Neural cell (in vitro differentiated cells): ENCODE measurements around the gene ZSWIM6. TPM values are rescaled to one million over a fixed set of nuclear protein-coding genes. Genes with fewer than 3 reads are reported as not detected.

ENCODE experiments used
- H2AFZ ChIP-seq: fragments of 200-600, 300-800 bp; sonication (generic), shearing (Covaris generic); 2 replicates; pipeline ENCODE4 v1.6.0; 2014; ENCODE audit warnings: low read depth, mild to moderate bottlenecking, antibody characterized with exemption, low read length, moderate library complexity
- H3F3A ChIP-seq: fragments of 200-600 bp; shearing (Covaris generic); 2 replicates; pipeline ENCODE4 v1.6.1; 2016; ENCODE audit warnings: mild to moderate bottlenecking, moderate library complexity, mixed read lengths, antibody characterized with exemption, low read length; ENCODE audit not compliant: insufficient read depth, poor library complexity, severe bottlenecking
- H3K27ac ChIP-seq: fragments of 200-600, 300-800 bp; sonication (generic), shearing (Covaris generic); 2 replicates; pipeline ENCODE4 v1.5.1; 2014; ENCODE audit warnings: mild to moderate bottlenecking, low read length, moderate library complexity
- H3K27me3 ChIP-seq: fragments of 300-800, 200-600 bp; sonication (generic), shearing (Covaris generic); 2 replicates; pipeline ENCODE4 v1.6.0; 2014; ENCODE audit warnings: mild to moderate bottlenecking, low read depth, low read length, moderate library complexity; ENCODE audit not compliant: insufficient read depth
- H3K36me3 ChIP-seq: fragments of 300-800, 200-600 bp; sonication (generic), shearing (Covaris generic); 2 replicates; pipeline ENCODE4 v1.5.1; 2014; ENCODE audit warnings: mild to moderate bottlenecking, antibody characterized with exemption, low read length, moderate library complexity; ENCODE audit not compliant: insufficient read depth
- H3K4me2 ChIP-seq: fragments of 300-800, 200-600 bp; sonication (generic), shearing (Covaris generic); 2 replicates; pipeline ENCODE4 v1.6.0; 2014; ENCODE audit warnings: mild to moderate bottlenecking, low read length
- H3K4me3 ChIP-seq: fragments of 300-800, 200-600 bp; sonication (generic), shearing (Covaris generic); 2 replicates; pipeline ENCODE4 v1.5.1; 2014; ENCODE audit warnings: mild to moderate bottlenecking, low read length, moderate library complexity
- H3K79me2 ChIP-seq: fragments of 200-600 bp; shearing (Covaris generic); replicated peaks from 2 replicates; pipeline ENCODE4 v1.6.0; 2014; ENCODE audit warnings: mild to moderate bottlenecking, low read length, moderate library complexity; ENCODE audit not compliant: insufficient read depth
- H3K9ac ChIP-seq: fragments of 300-800, 200-600 bp; sonication (generic), shearing (Covaris generic); 2 replicates; pipeline ENCODE4 v1.6.1; 2016; ENCODE audit warnings: mild to moderate bottlenecking, low read length, mixed read lengths
- H3K9me2 ChIP-seq: fragments of 200-600 bp; shearing (Covaris generic); 2 replicates; pipeline ENCODE4 v1.6.1; 2016; ENCODE audit warnings: mild to moderate bottlenecking, low read length, mixed read lengths; ENCODE audit not compliant: insufficient read depth
- H3K9me3 ChIP-seq: fragments of 200-600, 300-800 bp; sonication (generic), shearing (Covaris generic); 2 replicates; pipeline ENCODE4 v1.6.1; 2016; ENCODE audit warnings: mild to moderate bottlenecking, mixed run types, low read length, moderate library complexity, mixed read lengths
- H4K20me1 ChIP-seq: fragments of 200-600 bp; shearing (Covaris generic); 2 replicates; pipeline ENCODE4 v1.6.1; 2016; ENCODE audit warnings: mild to moderate bottlenecking, mixed run types; ENCODE audit not compliant: insufficient read depth
- EP300 ChIP-seq: fragments of 450-650 bp; conservative IDR thresholded peaks from 2 replicates; pipeline ENCODE4 v1.6.1; 2014; ENCODE audit warnings: antibody characterized with exemption, mild to moderate bottlenecking, moderate library complexity; ENCODE audit not compliant: poor library complexity, severe bottlenecking
- EZH2 ChIP-seq: fragments of 200-600, 300-800 bp; shearing (Covaris generic), sonication (generic); IDR thresholded peaks from 2 replicates; pipeline ENCODE4 v1.6.1; 2014; ENCODE audit warnings: antibody characterized with exemption, low read length, borderline replicate concordance, mild to moderate bottlenecking; ENCODE audit not compliant: insufficient read depth, poor library complexity, severe bottlenecking
- MXI1 ChIP-seq: fragments of 450-650 bp; conservative IDR thresholded peaks from 2 replicates; pipeline ENCODE4 v1.6.1; 2014; ENCODE audit warnings: antibody characterized with exemption, mild to moderate bottlenecking; ENCODE audit not compliant: poor library complexity, severe bottlenecking
- POLR2AphosphoS5 ChIP-seq: IDR thresholded peaks from 2 replicates; pipeline ENCODE4 v1.6.1; 2012
- RAD21 ChIP-seq: fragments of 450-650 bp; conservative IDR thresholded peaks from 2 replicates; pipeline ENCODE4 v1.6.1; 2014; ENCODE audit warnings: antibody characterized with exemption, mild to moderate bottlenecking, moderate library complexity
- SMC3 ChIP-seq: fragments of 450-650 bp; conservative IDR thresholded peaks from 2 replicates; pipeline ENCODE4 v1.6.1; 2014; ENCODE audit warnings: antibody characterized with exemption, mild to moderate bottlenecking, moderate library complexity; ENCODE audit not compliant: poor library complexity
- TAF1 ChIP-seq: IDR thresholded peaks from 2 replicates; pipeline ENCODE4 v1.6.1; 2012; ENCODE audit warnings: low read depth
- polyA plus RNA-seq: library from polyadenylated mRNA; depleted of rRNA; stranded (reverse); fragments of >200 nt; gene quantifications from 2 replicates; pipeline ENCODE4 v1.2.3, GENCODE V29; 2014
- TF ChIP-seq, protein P1 (sequence below): IDR thresholded peaks from 2 replicates; pipeline ENCODE4 v1.6.1; 2012; ENCODE audit warnings: borderline replicate concordance
- TF ChIP-seq, protein P2 (sequence below): fragments of 450-650 bp; IDR thresholded peaks from 2 replicates; pipeline ENCODE4 v1.5.1; 2014; ENCODE audit warnings: antibody characterized with exemption, mild to moderate bottlenecking, moderate library complexity; ENCODE audit not compliant: poor library complexity, severe bottlenecking

Gene ZSWIM6
- polyA plus RNA-seq, 1 donor from 2014 or later: 43.6 TPM

GRCh38 chr5:61465496-61465895, 133.4 kb downstream of the ZSWIM6 start:
- Histone ChIP-seq H3K4me2 (no peak overlapping the region), H3K4me3 (no peak overlapping the region), H3K27ac (no peak overlapping the region), H3K79me2 (peaks cover 98% of the 10 kb centered on the region), H3F3A (peaks cover 2% of the 10 kb centered on the region), H3K9me2 (no peaks in the 10 kb centered on the region), H3K27me3 (no peaks in the 10 kb centered on the region), H3K36me3 (no peaks in the 10 kb centered on the region), H2AFZ (no peak overlapping the region), H4K20me1 (peaks cover 12% of the 10 kb centered on the region), H3K9ac (no peak overlapping the region), H3K9me3 (no peaks in the 10 kb centered on the region)
- TF ChIP-seq MXI1: no peak
- TF ChIP-seq EP300: no peak
- TF ChIP-seq POLR2AphosphoS5: no peak
- no peak for TF ChIP-seq SMC3
- TF ChIP-seq, protein P1, sequence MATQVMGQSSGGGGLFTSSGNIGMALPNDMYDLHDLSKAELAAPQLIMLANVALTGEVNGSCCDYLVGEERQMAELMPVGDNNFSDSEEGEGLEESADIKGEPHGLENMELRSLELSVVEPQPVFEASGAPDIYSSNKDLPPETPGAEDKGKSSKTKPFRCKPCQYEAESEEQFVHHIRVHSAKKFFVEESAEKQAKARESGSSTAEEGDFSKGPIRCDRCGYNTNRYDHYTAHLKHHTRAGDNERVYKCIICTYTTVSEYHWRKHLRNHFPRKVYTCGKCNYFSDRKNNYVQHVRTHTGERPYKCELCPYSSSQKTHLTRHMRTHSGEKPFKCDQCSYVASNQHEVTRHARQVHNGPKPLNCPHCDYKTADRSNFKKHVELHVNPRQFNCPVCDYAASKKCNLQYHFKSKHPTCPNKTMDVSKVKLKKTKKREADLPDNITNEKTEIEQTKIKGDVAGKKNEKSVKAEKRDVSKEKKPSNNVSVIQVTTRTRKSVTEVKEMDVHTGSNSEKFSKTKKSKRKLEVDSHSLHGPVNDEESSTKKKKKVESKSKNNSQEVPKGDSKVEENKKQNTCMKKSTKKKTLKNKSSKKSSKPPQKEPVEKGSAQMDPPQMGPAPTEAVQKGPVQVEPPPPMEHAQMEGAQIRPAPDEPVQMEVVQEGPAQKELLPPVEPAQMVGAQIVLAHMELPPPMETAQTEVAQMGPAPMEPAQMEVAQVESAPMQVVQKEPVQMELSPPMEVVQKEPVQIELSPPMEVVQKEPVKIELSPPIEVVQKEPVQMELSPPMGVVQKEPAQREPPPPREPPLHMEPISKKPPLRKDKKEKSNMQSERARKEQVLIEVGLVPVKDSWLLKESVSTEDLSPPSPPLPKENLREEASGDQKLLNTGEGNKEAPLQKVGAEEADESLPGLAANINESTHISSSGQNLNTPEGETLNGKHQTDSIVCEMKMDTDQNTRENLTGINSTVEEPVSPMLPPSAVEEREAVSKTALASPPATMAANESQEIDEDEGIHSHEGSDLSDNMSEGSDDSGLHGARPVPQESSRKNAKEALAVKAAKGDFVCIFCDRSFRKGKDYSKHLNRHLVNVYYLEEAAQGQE: no peak
- no peak for TF ChIP-seq RAD21
- TF ChIP-seq, protein P2, sequence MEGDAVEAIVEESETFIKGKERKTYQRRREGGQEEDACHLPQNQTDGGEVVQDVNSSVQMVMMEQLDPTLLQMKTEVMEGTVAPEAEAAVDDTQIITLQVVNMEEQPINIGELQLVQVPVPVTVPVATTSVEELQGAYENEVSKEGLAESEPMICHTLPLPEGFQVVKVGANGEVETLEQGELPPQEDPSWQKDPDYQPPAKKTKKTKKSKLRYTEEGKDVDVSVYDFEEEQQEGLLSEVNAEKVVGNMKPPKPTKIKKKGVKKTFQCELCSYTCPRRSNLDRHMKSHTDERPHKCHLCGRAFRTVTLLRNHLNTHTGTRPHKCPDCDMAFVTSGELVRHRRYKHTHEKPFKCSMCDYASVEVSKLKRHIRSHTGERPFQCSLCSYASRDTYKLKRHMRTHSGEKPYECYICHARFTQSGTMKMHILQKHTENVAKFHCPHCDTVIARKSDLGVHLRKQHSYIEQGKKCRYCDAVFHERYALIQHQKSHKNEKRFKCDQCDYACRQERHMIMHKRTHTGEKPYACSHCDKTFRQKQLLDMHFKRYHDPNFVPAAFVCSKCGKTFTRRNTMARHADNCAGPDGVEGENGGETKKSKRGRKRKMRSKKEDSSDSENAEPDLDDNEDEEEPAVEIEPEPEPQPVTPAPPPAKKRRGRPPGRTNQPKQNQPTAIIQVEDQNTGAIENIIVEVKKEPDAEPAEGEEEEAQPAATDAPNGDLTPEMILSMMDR: no peak
- TF ChIP-seq EZH2: no peak
- TF ChIP-seq TAF1: no peak

DNA sequence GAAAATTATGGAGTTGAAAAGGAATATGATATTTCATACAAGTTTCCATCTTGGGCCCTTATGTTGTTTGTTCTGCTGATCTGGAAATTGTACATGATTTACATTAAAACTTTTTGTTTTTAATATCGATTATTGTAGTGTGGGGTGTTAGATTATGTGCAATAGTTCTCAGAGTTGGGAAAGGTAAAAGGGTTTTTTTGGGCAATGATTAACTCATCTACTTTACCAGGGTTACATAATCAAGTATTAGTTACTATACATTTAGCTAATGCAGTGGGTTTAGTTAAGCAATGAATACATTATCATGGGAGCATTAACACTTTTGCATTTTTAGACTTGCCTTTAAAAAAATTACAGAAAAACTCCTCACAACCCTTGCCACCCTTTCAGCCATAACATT, 134.0 kb downstream of the ZSWIM6 start:
- Histone ChIP-seq H3K36me3 (no peaks in the 10 kb centered on the region), H3K4me3 (no peak overlapping the region), H3K79me2 (peaks cover 98% of the 10 kb centered on the region), H3F3A (peaks cover 2% of the 10 kb centered on the region), H2AFZ (no peak overlapping the region), H4K20me1 (peaks cover 12% of the 10 kb centered on the region), H3K9me2 (no peaks in the 10 kb centered on the region), H3K9ac (no peak overlapping the region), H3K9me3 (no peaks in the 10 kb centered on the region), H3K27ac (no peak overlapping the region), H3K4me2 (no peak overlapping the region), H3K27me3 (no peaks in the 10 kb centered on the region)
- TF ChIP-seq, protein P1: no peak
- TF ChIP-seq, protein P2: no peak
- TF ChIP-seq EZH2: no peak
- no peak for TF ChIP-seq EP300
- no peak for TF ChIP-seq POLR2AphosphoS5
- TF ChIP-seq RAD21: no peak
- TF ChIP-seq SMC3: no peak
- no peak for TF ChIP-seq MXI1
- TF ChIP-seq TAF1: no peak
